ENCODE measurements around the gene MUL1.
"Not testable (repeated sequence)": the region's sequence is repeated elsewhere in the genome, so short reads cannot be mapped to it uniquely, and the experiment has no call there.

MUL1 gene, protein sequence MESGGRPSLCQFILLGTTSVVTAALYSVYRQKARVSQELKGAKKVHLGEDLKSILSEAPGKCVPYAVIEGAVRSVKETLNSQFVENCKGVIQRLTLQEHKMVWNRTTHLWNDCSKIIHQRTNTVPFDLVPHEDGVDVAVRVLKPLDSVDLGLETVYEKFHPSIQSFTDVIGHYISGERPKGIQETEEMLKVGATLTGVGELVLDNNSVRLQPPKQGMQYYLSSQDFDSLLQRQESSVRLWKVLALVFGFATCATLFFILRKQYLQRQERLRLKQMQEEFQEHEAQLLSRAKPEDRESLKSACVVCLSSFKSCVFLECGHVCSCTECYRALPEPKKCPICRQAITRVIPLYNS

DNA sequence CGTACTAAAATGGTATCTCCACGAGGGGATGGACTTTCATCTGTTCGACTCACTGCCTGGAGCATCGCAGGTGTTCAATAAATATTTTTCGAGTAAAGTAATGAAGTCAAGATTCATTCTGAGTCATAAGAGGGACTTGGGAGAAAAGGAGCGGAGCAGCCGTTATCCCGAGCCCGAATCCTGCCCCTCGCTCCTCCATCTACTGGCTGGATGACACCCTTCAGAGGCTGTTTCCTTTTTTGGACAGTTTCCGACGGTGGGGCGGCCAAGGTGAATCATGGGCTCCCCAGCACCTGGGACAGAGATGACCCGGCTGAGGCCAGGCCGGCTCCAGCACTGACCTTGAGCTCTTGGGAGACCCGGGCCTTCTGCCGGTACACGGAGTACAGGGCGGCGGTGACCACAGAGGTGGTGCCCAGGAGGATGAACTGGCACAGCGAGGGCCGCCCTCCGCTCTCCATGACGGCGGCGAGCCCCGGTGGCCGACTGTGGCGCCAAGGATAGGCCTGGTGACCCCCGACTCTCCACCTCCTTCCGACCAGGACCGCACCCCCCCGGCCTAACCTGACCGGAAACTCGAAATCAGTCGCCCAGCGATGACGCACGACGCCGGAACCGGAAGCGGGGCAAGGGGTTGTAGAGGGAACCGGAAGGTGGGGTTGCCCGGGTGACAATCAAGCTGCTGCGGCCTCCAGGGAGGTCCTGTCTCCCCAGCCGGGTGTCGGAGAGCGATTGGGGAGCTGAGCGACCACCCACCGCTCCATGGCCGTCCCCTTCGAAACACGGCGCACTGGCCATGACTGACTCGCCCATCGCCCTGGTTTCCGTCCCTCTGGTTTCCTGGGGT, at the start of gene MUL1:
TSS of gene MUL1 (minus strand) at position 588 of the 847 bp plus-strand sequence. CDS start at position 461, 127 bp downstream.
- peak; percentile 94 to 95 for DNase-seq (ENCODE audit: low read depth in 2 of 2)

- DNase-seq (ENCODE audit: low read depth in 2 of 2), result no peak
Observed at GRCh38 chr1:20555758-20556120, 47.8 kb upstream of the MUL1 start.

GRCh38 chr1:20555025-20555757, 47.2 kb upstream of the MUL1 start:
- no peak for DNase-seq (ENCODE audit: low read depth in 2 of 2)

DNA sequence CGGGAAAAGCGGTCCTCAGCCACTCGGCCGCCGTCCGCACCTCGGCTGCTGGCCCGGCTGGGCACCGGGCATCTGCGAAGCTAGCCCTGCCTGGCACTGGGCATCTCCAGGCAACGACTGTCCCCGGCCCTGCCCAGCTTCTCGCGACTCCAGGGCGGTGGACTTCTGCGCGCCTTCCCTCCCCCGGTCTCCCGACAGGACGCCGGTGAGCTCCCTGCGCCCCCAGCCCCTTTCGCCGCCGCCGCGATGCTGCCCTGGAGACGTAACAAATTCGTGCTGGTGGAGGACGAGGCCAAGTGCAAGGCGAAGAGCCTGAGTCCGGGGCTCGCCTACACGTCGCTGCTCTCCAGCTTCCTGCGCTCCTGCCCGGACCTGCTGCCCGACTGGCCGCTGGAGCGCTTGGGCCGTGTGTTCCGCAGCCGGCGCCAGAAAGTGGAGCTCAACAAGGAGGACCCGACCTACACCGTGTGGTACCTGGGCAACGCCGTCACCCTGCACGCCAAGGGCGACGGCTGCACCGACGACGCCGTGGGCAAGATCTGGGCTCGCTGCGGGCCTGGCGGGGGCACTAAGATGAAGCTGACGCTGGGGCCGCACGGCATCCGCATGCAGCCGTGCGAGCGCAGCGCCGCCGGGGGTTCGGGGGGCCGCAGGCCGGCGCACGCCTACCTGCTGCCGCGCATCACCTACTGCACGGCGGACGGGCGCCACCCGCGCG, 44.9 kb upstream of the MUL1 start:
- DNase-seq (ENCODE audit: low read depth in 2 of 2), result no peak

DNA sequence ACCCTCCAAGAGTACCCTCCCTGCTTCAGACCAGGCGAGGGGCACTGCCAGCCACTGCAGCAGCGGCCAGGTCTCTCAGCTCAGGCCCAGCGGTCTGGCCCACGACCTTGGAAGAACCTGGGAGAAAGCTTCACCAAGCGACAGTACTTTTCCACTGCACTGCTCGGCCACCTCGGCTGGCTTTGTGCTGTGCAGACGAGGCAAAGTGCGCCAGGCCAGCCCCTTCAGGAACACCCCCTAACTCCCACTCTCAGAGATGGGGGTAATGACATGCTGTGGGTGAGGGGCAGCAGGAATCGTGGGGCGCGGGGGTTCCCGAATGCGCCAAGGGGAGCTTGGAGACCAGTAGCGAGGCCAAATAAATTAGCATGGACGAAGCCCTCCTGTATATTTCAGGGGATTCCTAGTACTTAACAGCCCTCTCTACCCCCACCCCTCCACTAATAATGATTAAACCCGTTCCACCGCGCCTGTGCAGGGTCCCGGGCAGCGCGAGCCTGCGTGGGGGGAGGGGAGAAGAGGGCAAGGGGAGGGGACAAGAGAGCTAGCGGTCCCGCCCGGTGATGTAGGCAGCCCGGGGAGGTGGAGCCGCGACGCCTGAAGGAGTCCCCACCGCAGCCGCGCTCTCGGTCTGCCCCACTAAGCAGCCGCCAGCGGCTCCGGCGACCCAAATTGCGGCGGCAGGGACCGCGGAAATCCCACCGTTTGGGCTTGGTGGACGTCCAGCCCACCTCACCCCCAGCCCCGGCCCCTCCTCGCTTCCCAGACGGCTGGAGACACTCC, 44.2 kb upstream of the MUL1 start, which contains the start of gene FAM43B:
TSS of gene FAM43B (plus strand) at position 629 of the 783 bp plus-strand sequence. CDS start 401 bp downstream, outside the sequence.
- no peak for DNase-seq (ENCODE audit: low read depth in 2 of 2)

GRCh38 chr1:20551161-20551560, 43.2 kb upstream of the MUL1 start:
- no peak for DNase-seq (ENCODE audit: low read depth in 2 of 2)

DNA sequence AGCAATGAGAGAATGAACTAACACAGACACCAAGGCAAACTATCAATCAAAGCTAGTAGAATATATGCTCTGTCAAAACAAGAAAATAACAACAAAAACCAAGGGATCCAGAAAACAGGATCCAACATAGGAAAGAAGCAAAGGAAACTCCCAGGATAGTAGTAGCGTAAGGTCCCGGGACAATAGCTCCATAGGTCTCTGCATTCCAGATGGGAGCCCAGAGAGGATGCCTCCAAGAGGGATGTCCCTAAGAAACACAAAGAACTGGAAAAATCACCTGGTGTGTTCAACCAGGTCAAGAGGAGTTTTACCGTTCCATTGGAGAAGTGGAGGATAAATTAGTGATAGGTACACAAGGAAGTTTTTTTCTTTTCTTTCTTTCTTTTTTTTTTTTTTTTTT, 38.7 kb upstream of the MUL1 start:
- DNase-seq (ENCODE audit: low read depth in 2 of 2), result no peak

GRCh38 chr1:20540281-20540680, 32.3 kb upstream of the MUL1 start:
- DNase-seq (ENCODE audit: low read depth in 2 of 2), result no peak

DNA sequence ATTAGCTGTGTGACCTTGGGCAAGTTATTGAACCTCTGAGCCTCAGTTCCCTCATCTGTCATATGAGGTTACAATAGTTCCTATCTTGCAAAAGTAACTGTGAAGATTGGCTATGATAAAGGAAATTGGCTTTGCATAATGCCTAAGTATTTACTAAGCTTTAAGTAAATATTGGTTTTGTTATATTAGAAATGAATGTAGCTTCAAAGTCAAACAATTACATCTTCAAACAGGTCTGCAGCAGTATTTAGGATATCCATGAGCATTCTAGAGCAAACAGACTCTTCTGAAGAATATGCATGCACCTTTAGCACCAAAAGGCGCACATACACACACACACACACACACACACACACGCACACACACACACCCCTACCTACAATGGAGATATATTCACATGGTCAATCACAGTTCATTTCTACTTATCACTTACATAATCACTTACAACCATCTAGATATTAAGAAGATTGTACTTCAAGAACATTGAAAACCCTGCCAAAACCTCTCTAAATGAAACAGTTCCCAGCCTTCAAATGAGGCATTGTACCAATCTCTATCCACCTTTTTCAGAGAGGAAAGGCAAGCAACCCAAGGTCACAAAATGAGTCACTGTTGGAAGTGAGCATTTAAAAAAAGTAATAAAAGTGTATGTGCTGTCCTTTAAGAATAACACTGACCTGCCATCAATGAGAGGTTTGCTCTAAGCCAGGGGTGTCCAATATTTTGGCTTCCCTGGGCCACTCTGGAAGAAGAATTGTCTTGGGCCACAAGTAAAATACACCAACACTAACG, 31.0 kb upstream of the MUL1 start:
- no peak for DNase-seq (ENCODE audit: low read depth in 2 of 2)

GRCh38 chr1:20538227-20538626, 30.3 kb upstream of the MUL1 start:
- no peak for DNase-seq (ENCODE audit: low read depth in 2 of 2)

- no peak for DNase-seq (ENCODE audit: low read depth in 2 of 2)
Observed at GRCh38 chr1:20534659-20535417, 26.9 kb upstream of the MUL1 start.

DNA sequence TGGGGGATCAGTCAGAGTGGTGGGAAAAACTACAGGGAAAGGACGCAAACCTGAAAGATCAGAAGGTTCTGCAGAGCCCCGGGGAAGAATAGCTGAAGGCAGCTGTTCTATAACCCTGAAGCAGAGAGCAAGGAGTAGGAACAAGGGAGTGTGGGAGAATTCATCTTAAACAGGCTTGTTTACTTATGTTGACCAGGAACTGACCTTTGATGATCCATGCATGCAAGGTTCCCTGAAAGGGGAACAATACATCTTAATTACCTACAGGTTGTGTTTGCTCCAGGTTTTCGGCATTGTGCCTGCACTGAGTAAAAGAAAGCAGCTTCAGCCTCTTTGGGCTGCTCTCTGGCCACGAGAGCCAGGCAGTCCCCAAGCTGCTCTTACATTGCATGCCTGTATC, 25.7 kb upstream of the MUL1 start:
- DNase-seq (ENCODE audit: low read depth in 2 of 2), result no peak

DNA sequence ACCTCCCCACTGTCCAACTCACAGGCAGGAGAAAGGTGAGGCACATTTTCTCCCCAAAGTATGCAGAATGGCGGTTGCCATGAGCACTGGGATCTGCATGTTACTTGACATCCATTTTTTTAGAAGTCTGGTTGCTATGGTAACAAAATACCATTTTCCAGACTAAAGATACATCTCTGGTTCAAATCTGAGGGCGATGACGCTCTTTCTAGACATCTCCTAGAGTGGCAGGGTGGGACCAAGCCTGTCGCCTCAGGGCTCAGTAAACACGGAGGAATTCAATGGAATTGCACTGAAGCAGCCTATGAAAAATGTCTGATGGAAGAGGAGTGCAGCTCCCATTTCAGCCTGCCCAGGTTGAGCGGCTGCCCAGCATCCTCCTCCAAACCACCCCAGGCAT, 22.9 kb upstream of the MUL1 start:
- DNase-seq (ENCODE audit: low read depth in 2 of 2), result no peak

DNA sequence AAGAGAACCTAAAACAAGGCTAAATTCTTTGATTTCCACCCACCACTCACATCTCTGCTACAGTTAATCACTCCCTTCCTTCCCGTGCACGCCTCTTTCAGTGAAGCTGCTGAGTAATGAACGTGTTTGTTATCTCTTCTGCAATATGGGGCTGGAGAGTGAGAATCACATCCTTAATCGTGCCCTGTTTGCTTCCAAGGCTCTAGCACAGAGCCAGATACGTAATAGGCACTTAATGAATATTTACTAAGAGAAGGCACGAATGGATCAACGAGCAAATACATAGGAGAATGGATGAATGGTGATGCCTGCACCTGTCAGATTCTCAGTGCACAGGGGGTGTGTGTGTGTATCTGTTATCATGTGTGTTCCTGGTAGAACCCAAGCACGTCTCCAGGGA, 22.4 kb upstream of the MUL1 start:
- DNase-seq (ENCODE audit: low read depth in 2 of 2), result no peak

GRCh38 chr1:20528221-20528620, 20.3 kb upstream of the MUL1 start:
- DNase-seq (ENCODE audit: low read depth in 2 of 2), result no peak

GRCh38 chr1:20526267-20526666, 18.3 kb upstream of the MUL1 start:
- DNase-seq (ENCODE audit: low read depth in 2 of 2), result no peak

DNA sequence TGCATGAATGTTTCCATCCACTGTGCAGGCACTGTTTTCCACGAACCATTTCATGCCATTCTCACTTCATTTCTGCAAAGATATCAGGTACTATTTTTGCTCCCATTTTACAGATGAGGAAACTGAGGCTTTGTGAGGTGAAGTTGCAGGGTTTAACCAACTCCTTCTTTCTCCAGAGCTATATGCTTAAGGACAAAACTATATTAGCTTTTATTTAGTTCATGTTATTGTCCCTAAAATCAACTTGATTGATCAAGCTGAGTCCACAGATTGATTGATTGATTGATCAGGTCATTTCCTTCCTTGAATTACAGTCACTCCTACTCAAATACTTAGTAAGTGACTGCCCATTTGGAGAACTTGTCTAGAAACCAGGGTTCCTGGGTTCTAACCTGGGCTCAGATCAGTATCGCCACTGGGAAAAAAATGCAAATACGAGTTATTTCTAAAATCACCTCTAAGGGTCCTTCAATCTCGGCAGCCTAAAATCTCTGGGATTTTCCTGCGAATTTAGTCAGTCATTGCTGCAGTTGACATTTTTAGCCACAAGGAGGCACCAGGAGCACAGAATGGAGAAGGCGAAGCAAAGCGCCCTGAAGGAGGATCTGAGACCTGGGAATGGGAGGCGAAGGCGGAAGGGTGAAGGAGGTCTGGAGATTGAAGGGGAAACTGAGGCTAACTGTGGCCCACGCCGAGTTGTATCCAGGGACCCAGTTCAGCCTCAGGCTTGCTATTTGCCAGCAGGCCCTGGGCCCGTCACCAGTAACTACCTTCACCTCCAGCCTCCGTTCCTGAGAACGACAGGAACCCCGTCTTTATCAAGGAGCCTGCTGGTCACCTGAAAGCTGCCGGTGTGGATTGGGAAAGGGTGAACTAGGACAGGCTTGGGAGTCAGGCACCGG, 14.3 kb upstream of the MUL1 start:
- peak; percentile 54 to 64 for DNase-seq (ENCODE audit: low read depth in 2 of 2)

GRCh38 chr1:20519609-20520262, 11.8 kb upstream of the MUL1 start:
- not testable (repeated sequence) for DNase-seq (ENCODE audit: low read depth in 2 of 2)

Measured in stimulated activated CD4-positive, alpha-beta T cell treated with anti-CD3 and anti-CD28 coated beads, Interleukin-4, amount 100 ng/mL, for 48 hours (primary cell).